ENCODE data around the gene PTGR3.

The PTGR3 gene

DNA sequence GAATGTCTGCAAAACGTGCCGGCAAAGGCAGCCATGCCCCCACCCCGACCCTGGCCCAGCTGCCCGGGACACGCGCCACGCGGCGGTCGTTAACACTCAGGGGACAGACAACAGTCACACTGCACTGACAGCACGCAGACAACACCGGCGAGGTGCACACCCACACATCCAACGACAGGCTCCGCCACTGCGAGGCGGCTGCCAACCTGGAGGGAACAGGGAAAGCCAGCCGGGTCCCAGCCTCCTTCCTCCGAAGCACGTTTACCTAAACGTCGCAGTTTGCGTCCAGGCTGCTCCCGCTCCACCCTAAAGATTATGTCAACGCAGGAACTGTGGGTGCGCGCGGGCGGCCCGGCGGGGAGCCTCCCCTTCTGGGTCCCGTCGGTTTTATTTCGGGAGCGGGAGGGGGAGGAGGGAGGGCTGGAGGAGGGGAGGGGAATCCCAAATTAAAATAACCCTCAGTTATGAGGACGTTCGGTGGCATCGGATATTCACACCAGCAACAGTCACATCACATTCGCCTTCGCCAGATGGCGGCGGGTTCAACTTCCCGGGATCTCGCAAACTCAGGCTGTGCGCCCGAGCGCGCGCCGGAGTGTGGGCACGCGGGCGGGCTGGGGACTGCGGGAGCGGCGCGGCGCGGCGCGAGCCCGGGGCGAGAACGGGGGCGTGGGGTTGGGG is 644 bp downstream of the PTGR3 start (continued):
- TF ChIP-seq MEIS1 (CRISPR knock-in tag; IDR thresholded peaks at IDR 0.05; ENCODE audit: borderline replicate concordance) (no peak), ZBTB20 (tag by site-specific recombination; IDR thresholded peaks at IDR 0.05) (peak; percentile 49; the same call in 1 of the 2 replicates), ZNF658 (tag by site-specific recombination; IDR thresholded peaks at IDR 0.05) (no peak), KLF8 (tag by site-specific recombination; IDR thresholded peaks at IDR 0.05) (no peak), KLF1 (tag by site-specific recombination; IDR thresholded peaks at IDR 0.05) (no peak), ZNF843 (tag by site-specific recombination; IDR thresholded peaks at IDR 0.05) (no peak), KLF16 (tag by site-specific recombination; IDR thresholded peaks at IDR 0.05) (0 out of 2 replicates have a peak, but pooled peaks have one; percentile 28), ZNF707 (tag by site-specific recombination; IDR thresholded peaks at IDR 0.05) (no peak), MYNN (tag by site-specific recombination; IDR thresholded peaks at IDR 0.05; ENCODE audit: borderline replicate concordance) (no peak), ZBTB21 (tag by site-specific recombination; IDR thresholded peaks at IDR 0.05) (no peak), ZNF747 (tag by site-specific recombination; IDR thresholded peaks at IDR 0.05) (no peak), ZBTB44 (tag by site-specific recombination; IDR thresholded peaks at IDR 0.05) (no peak), ZNF514 (tag by site-specific recombination; IDR thresholded peaks at IDR 0.05) (no peak), ZNF169 (tag by site-specific recombination; IDR thresholded peaks at IDR 0.05) (no peak), SP2 (tag by site-specific recombination; IDR thresholded peaks at IDR 0.05) (no peak), SP3 (tag by site-specific recombination; IDR thresholded peaks at IDR 0.05) (no peak), ZNF121 (tag by site-specific recombination; IDR thresholded peaks at IDR 0.05) (no peak), KLF17 (tag by site-specific recombination; IDR thresholded peaks at IDR 0.05) (no peak; the same call in 1 of the 2 replicates), ZNF350 (tag by site-specific recombination; IDR thresholded peaks at IDR 0.05) (no peak), ZNF37A (tag by site-specific recombination; IDR thresholded peaks at IDR 0.05) (no peak), ZNF19 (tag by site-specific recombination; IDR thresholded peaks at IDR 0.05; ENCODE audit: low read depth) (no peak), ZNF114 (tag by site-specific recombination; IDR thresholded peaks at IDR 0.05) (no peak), ZNF600 (tag by site-specific recombination; IDR thresholded peaks at IDR 0.05) (peak; percentile 33), ZXDB (tag by site-specific recombination; IDR thresholded peaks at IDR 0.05) (peak; percentile 42; the same call in 1 of the 2 replicates), ATF2 (tag by site-specific recombination; IDR thresholded peaks at IDR 0.05; ENCODE audit: low read depth) (no peak), ZNF174 (tag by site-specific recombination; IDR thresholded peaks at IDR 0.05) (no peak), ZNF791 (tag by site-specific recombination; IDR thresholded peaks at IDR 0.05) (no peak), ZNF654 (tag by site-specific recombination; IDR thresholded peaks at IDR 0.05; ENCODE audit: low read depth) (no peak), CTCF (tag by site-specific recombination; IDR thresholded peaks at IDR 0.05) (peak; percentile 58), IKZF3 (tag by site-specific recombination; IDR thresholded peaks at IDR 0.05) (no peak)
- TF ChIP-seq, protein P1, sequence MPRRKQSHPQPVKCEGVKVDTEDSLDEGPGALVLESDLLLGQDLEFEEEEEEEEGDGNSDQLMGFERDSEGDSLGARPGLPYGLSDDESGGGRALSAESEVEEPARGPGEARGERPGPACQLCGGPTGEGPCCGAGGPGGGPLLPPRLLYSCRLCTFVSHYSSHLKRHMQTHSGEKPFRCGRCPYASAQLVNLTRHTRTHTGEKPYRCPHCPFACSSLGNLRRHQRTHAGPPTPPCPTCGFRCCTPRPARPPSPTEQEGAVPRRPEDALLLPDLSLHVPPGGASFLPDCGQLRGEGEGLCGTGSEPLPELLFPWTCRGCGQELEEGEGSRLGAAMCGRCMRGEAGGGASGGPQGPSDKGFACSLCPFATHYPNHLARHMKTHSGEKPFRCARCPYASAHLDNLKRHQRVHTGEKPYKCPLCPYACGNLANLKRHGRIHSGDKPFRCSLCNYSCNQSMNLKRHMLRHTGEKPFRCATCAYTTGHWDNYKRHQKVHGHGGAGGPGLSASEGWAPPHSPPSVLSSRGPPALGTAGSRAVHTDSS (tag by site-specific recombination; IDR thresholded peaks at IDR 0.05) = no peak
- TF ChIP-seq, protein P2, sequence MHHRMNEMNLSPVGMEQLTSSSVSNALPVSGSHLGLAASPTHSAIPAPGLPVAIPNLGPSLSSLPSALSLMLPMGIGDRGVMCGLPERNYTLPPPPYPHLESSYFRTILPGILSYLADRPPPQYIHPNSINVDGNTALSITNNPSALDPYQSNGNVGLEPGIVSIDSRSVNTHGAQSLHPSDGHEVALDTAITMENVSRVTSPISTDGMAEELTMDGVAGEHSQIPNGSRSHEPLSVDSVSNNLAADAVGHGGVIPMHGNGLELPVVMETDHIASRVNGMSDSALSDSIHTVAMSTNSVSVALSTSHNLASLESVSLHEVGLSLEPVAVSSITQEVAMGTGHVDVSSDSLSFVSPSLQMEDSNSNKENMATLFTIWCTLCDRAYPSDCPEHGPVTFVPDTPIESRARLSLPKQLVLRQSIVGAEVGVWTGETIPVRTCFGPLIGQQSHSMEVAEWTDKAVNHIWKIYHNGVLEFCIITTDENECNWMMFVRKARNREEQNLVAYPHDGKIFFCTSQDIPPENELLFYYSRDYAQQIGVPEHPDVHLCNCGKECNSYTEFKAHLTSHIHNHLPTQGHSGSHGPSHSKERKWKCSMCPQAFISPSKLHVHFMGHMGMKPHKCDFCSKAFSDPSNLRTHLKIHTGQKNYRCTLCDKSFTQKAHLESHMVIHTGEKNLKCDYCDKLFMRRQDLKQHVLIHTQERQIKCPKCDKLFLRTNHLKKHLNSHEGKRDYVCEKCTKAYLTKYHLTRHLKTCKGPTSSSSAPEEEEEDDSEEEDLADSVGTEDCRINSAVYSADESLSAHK (tag by site-specific recombination; IDR thresholded peaks at IDR 0.05) = 0 out of 2 replicates have a peak, but pooled peaks have one; percentile 15
